C4-2B (cell line): Measurements from ENCODE around the gene HPS4.

Experiments used
- ZFX ChIP-seq: fragments of 450-650 bp; IDR thresholded peaks from 2 replicates; pipeline ENCODE4 v1.6.1; 2017
- TF ChIP-seq, protein P1 (sequence below): fragments of 450-650 bp; conservative IDR thresholded peaks from 2 replicates; pipeline ENCODE4 v1.5.1; 2017; ENCODE audit warnings: mild to moderate bottlenecking

DNA sequence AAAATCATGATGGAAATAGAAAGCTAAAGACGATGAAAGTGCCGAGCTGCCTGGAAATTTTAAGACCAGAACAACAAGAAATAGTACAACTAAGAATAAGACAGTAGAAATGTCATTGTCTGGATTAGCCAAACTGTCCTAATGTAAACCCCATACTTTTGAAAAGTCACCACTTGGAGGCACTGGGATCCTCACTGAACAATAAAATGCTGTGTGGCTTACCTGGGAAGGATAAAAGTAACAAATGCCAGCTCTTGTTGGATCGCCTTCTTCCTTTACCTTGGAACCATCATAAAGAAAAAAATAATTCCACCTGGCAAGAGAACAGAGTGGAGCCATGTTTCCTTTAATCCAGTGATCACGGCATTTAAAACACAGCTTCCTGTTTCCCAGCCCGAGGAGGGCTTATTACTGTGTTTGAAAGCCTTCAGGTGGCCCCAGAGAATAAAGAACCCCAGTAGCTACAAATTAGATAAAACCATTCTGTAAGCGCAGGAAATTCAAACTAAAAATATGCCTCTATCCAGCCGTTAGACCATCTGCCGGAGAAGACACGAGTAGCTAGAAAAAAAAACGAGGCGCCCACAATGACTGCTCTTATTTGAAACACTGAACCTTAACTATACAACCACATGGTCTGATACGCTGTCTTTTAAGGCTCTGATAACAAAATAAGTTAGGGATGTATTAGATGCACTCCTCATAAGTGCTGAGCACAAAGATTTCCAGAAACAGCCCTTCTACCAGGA is 4.4 kb downstream of the HPS4 start:
- TF ChIP-seq, protein P1, sequence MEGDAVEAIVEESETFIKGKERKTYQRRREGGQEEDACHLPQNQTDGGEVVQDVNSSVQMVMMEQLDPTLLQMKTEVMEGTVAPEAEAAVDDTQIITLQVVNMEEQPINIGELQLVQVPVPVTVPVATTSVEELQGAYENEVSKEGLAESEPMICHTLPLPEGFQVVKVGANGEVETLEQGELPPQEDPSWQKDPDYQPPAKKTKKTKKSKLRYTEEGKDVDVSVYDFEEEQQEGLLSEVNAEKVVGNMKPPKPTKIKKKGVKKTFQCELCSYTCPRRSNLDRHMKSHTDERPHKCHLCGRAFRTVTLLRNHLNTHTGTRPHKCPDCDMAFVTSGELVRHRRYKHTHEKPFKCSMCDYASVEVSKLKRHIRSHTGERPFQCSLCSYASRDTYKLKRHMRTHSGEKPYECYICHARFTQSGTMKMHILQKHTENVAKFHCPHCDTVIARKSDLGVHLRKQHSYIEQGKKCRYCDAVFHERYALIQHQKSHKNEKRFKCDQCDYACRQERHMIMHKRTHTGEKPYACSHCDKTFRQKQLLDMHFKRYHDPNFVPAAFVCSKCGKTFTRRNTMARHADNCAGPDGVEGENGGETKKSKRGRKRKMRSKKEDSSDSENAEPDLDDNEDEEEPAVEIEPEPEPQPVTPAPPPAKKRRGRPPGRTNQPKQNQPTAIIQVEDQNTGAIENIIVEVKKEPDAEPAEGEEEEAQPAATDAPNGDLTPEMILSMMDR = no peak
- no peak for TF ChIP-seq ZFX
